Inflammatory macrophage treated with lipopolysaccharide for 1 hour (primary cell): Measurements from ENCODE around the gene PCDHGB3.
"Not testable (repeated sequence)": the region's sequence is repeated elsewhere in the genome, so short reads cannot be mapped to it uniquely, and the experiment has no call there.

Experiments used
- DNase-seq, 2 donors: peaks; one replicate each; pipeline ENCODE4 v3.0.0-alpha.2; 2020 to 2022

The PCDHGB3 gene

GRCh38 chr5:141359790-141360426 is 10.1 kb upstream of the PCDHGB3 start, which contains the start of gene PCDHGB2:
Gene PCDHGB2 (plus strand): TSS chr5:141359994. CDS start chr5:141360136, 142 bp downstream.
- peak; percentile 10 to 20 for DNase-seq

- DNase-seq: no peak
These were observed 9.4 kb upstream of the PCDHGB3 start for GRCh38 chr5:141360685-141361084.

- DNase-seq: no peak
These were observed 7.3 kb upstream of the PCDHGB3 start for GRCh38 chr5:141362719-141363118.

- no peak for DNase-seq
These were observed 5.9 kb upstream of the PCDHGB3 start, which contains the start of gene PCDHGA5 for GRCh38 chr5:141363952-141364660. Gene PCDHGA5 (plus strand): TSS chr5:141364162. CDS start chr5:141364331, 169 bp downstream.

- no peak for DNase-seq
These were observed 3.8 kb upstream of the PCDHGB3 start for GRCh38 chr5:141366016-141366896.

GRCh38 chr5:141371572-141372475 is 1.8 kb downstream of the PCDHGB3 start:
- DNase-seq: no peak

GRCh38 chr5:141373673-141374317 is 3.8 kb downstream of the PCDHGB3 start, which contains the start of gene PCDHGA6:
Gene PCDHGA6 (plus strand): TSS chr5:141373891. CDS start chr5:141374084, 193 bp downstream.
- no peak for DNase-seq

- no peak for DNase-seq
These were observed 4.6 kb downstream of the PCDHGB3 start for GRCh38 chr5:141374627-141375026.

- DNase-seq: not testable (repeated sequence)
These were observed 5.6 kb downstream of the PCDHGB3 start for GRCh38 chr5:141375444-141376155.

- no peak for DNase-seq
These were observed 12.6 kb downstream of the PCDHGB3 start, which contains the start of gene PCDHGA7 for GRCh38 chr5:141382469-141383294. Gene PCDHGA7 (plus strand): TSS chr5:141382742. CDS start chr5:141382900, 158 bp downstream.

- no peak for DNase-seq
These were observed 13.3 kb downstream of the PCDHGB3 start for GRCh38 chr5:141383345-141383744.

GRCh38 chr5:141384471-141385267 is 14.6 kb downstream of the PCDHGB3 start:
- DNase-seq: no peak

- DNase-seq: peak; percentile 7 to 14
These were observed 17.7 kb downstream of the PCDHGB3 start, which contains the start of gene PCDHGB4 for GRCh38 chr5:141387557-141388311. Gene PCDHGB4 (plus strand): TSS chr5:141387698. CDS start chr5:141387885, 187 bp downstream.

- no peak for DNase-seq
These were observed 18.6 kb downstream of the PCDHGB3 start for GRCh38 chr5:141388661-141389060.

GRCh38 chr5:141389153-141390042 is 19.4 kb downstream of the PCDHGB3 start:
- no peak for DNase-seq

- no peak for DNase-seq
These were observed 22.6 kb downstream of the PCDHGB3 start, which contains the start of gene PCDHGA8 for GRCh38 chr5:141392429-141393198. Gene PCDHGA8 (plus strand): TSS chr5:141392633. CDS start chr5:141392814, 181 bp downstream.
